ACC112 (cell line): ENCODE data around the gene CADPS.
A peak's percentile ranks its signal among the peaks of the same experiment; 100 is the strongest.

Experiments used
- H2AFZ ChIP-seq: fragments of 200-600 bp; sonication (generic); one replicate; pipeline ENCODE4 v1.6.0; 2017; ENCODE audit warnings: antibody characterized with exemption, low read length; ENCODE audit not compliant: unreplicated experiment
- H3K27ac ChIP-seq: fragments of 200-600 bp; sonication (generic); 2 replicates; pipeline ENCODE4 v1.5.1; 2014; ENCODE audit warnings: low read depth, mild to moderate bottlenecking, antibody characterized with exemption, low read length, moderate library complexity
- H3K27me3 ChIP-seq: fragments of 200-600 bp; sonication (generic); 2 replicates; pipeline ENCODE4 v1.6.1; 2014; ENCODE audit warnings: mild to moderate bottlenecking, antibody characterized with exemption, low read length, moderate library complexity, mixed read lengths; ENCODE audit not compliant: insufficient read depth
- H3K36me3 ChIP-seq: fragments of 200-600 bp; sonication (generic); 2 replicates; pipeline ENCODE4 v1.6.1; 2016; ENCODE audit warnings: mild to moderate bottlenecking, antibody characterized with exemption, low read length, moderate library complexity, mixed read lengths; ENCODE audit not compliant: insufficient read depth
- H3K4me1 ChIP-seq: fragments of 200-600 bp; sonication (generic); one replicate; pipeline ENCODE4 v1.6.1; 2016; ENCODE audit warnings: low read length, mixed read lengths; ENCODE audit not compliant: insufficient read depth, unreplicated experiment, control insufficient read depth
- H3K4me3 ChIP-seq: fragments of 200-600 bp; sonication (generic); 2 replicates; pipeline ENCODE4 v1.5.1; 2014; ENCODE audit warnings: mild to moderate bottlenecking, low read depth, low read length
- H3K79me2 ChIP-seq: fragments of 200-600 bp; sonication (generic); one replicate; pipeline ENCODE4 v1.6.0; 2016; ENCODE audit warnings: low read length; ENCODE audit not compliant: control insufficient read depth, unreplicated experiment, insufficient read depth

CADPS gene

DNA sequence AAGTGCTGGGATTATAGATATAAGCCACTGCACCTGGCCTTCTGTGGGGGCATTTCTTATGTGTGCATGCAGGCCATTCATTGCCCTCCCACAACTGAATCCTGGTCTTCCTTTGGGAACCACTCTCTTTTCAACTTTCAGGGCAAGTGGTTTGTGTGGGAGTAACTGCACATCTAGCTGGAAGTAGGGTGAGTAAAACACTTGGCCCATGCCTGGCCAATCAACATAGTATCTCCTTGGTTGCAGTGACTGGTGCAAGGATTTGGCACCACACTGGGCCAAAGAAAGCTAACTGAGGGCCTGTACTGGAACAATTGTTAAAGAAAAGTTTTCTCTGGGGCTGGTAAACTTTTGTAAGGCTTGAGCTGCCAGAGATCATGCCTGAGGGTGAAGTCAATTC is 312.6 kb downstream of the CADPS start:
- no peaks in the 10 kb centered on the region for H3K36me3 ChIP-seq
- H3K4me3 ChIP-seq = no peak overlapping the region
- no peak overlapping the region for H2AFZ ChIP-seq
- no peaks in the 10 kb centered on the region for H3K79me2 ChIP-seq
- peaks cover 29% of the 10 kb centered on the region for H3K4me1 ChIP-seq
- no peaks in the 10 kb centered on the region for H3K27me3 ChIP-seq
- H3K27ac ChIP-seq = peak overlapping the region; percentile 63

DNA sequence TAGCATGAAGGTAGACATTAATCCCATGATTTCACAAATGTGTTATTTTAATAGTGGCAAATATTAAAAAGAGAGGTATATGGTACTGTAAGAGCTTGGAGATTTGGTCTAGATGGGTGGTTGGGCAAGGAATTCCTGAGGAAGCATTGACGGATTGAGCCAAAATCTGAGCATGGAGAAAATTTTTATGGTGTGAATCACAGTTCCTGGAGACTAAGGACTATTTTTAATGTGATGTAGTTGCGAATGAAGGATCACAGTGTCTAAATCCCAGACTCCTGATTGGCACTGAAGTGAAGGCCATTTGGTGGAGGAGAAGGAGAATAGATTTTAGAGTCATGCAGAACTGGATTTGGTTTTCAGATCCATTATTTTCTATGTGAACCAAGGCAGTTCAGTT is 313.2 kb downstream of the CADPS start:
- peak overlapping the region; percentile 63 for H3K27ac ChIP-seq
- no peak overlapping the region for H3K4me3 ChIP-seq
- H3K36me3 ChIP-seq = no peaks in the 10 kb centered on the region
- H3K79me2 ChIP-seq = no peaks in the 10 kb centered on the region
- no peaks in the 10 kb centered on the region for H3K27me3 ChIP-seq
- peaks cover 26% of the 10 kb centered on the region for H3K4me1 ChIP-seq
- H2AFZ ChIP-seq = no peak overlapping the region

DNA sequence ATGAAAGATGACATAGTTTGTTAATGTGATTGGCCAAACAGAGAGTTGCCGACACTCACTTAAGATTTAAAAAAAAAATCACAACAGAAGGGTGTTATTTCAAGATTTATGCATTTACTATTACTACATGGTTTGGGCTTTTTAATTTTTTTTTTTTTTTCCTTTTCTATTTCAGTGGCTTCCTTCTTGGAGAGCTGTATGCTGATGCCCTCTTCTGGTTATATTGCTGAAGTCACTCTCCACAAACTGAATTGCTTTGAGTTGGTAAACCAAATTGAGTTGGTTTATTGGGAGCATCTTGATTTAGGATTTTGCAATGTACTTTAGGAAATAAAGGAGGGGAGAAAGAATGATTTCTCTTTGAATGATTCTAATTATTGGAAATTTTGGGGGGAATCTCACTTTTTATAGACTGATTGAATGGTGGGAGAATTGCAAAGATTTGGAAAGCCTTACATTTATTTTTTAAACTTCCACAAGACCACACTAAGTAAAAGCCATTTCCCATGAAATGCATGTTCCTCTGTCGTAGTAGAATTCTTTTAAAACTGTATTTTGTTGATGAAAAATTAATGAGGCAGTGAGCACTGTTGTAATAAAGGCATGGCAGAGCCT is 315.3 kb downstream of the CADPS start:
- no peak overlapping the region for H3K4me3 ChIP-seq
- no peaks in the 10 kb centered on the region for H3K79me2 ChIP-seq
- H3K36me3 ChIP-seq = no peaks in the 10 kb centered on the region
- no peaks in the 10 kb centered on the region for H3K27me3 ChIP-seq
- no peak overlapping the region for H2AFZ ChIP-seq
- peaks cover 20% of the 10 kb centered on the region for H3K4me1 ChIP-seq
- no peak overlapping the region for H3K27ac ChIP-seq

DNA sequence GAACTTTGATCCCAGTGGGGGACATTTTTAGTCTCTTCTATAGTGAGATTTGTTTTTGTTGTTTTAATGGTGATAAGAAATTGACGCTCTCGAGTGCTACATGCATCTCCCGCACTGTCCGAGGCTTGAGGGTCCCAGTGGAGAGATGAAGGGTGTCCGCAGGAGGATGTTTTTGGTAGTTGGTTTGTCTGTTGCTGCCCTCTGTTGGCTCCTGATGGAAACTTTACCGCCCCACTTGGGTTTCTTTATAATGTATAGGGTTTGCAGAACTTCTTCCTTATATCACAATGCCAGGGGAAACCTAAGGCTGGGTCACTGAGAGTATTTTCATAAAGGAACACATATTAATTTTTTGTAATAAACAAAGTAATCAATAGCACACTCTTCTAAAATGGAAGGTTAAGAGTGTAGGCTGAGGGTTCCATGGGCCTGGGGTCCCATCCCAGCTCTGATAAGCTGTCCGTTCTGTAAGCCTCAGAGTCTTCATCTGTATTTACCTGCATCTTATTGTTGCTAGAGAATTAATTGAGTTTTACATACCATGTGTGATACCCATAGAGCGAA is 316.6 kb downstream of the CADPS start:
- no peaks in the 10 kb centered on the region for H3K79me2 ChIP-seq
- H3K27ac ChIP-seq = no peak overlapping the region
- no peaks in the 10 kb centered on the region for H3K36me3 ChIP-seq
- H3K4me1 ChIP-seq = peaks cover 26% of the 10 kb centered on the region
- H2AFZ ChIP-seq = no peak overlapping the region
- no peaks in the 10 kb centered on the region for H3K27me3 ChIP-seq
- H3K4me3 ChIP-seq = no peak overlapping the region

DNA sequence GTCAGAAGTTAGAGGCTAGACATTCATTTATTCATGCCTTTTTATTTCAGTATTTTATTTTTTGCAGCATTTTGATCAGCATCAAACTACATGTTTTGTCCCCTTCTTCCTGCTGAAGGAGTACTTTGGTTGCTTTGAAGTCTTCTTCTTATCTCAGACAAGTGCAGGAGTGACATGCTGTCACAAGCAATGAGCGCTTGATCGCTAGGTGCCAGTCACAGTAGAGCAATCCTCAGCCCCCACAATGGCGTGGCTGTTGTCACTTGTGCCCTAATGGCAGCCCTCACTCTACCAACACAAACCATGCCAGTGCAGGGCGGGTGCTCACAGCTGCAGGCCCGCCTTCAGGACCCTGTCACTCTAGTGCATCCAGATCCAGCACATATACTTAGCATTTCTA is 317.2 kb downstream of the CADPS start:
- Histone ChIP-seq H3K79me2 (no peaks in the 10 kb centered on the region), H3K27me3 (no peaks in the 10 kb centered on the region), H2AFZ (no peak overlapping the region), H3K36me3 (no peaks in the 10 kb centered on the region), H3K4me1 (peaks cover 28% of the 10 kb centered on the region), H3K4me3 (no peak overlapping the region), H3K27ac (no peak overlapping the region)

DNA sequence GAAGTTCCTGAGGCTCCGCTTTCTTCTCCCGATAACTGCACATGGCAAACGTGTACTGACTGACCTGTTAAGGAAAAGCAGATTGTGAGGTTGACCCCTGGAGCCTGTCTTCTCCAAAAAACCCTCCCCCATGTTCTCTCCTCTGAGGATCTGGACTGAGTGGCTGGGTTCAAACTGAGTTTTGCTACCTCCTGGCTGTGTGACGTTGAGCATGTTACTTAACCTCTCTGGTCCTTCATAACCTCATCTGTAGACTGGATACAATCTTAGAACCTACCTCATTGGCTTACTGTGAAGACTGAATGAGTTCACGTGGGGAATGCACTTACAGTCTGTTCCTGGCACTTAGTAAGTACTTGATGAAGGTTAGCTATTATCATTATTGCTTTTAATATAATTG is 317.8 kb downstream of the CADPS start:
- Histone ChIP-seq H3K79me2 (no peaks in the 10 kb centered on the region), H3K4me3 (no peak overlapping the region), H3K4me1 (peaks cover 23% of the 10 kb centered on the region), H3K27ac (no peak overlapping the region), H3K27me3 (no peaks in the 10 kb centered on the region; the same call in 1 of the 2 replicates), H2AFZ (no peak overlapping the region), H3K36me3 (no peaks in the 10 kb centered on the region)

DNA sequence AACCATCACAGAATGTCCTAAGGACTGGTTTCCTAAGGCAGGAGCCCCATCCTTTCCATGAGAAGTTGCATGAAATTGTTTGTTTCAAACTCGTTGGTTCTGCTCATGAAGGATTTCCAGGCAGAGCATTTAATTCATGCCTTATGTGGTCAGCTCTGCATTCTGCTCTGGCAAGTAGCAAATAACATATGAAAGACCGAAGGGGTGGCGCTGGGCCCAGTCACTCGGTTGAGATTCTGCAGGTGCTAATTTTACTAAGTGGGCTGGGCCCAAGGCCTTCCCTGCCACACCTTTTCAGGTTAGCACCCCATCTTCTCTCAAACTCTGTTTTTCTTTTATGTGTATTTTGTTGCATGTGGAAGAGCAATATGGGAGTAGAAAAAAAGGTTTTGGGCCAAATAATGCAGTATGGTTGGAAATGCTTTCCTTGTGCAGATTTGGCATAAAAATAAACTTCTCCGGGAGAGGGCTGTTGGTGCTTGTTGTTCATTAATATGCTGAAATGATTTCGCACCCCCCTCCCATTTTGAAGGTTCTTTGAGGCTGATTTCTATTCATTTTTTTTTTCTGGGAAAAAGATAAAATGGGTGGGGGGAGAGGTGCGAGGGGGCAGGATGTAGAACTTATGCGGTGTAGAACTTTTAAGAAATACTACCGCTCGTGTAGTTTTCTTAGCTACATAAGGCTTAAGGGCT is 318.9 kb downstream of the CADPS start:
- H3K79me2 ChIP-seq = no peaks in the 10 kb centered on the region
- no peaks in the 10 kb centered on the region for H3K36me3 ChIP-seq
- H3K27ac ChIP-seq = no peak overlapping the region
- no peak overlapping the region for H3K4me3 ChIP-seq
- H2AFZ ChIP-seq = no peak overlapping the region
- peaks cover 13% of the 10 kb centered on the region for H3K4me1 ChIP-seq
- H3K27me3 ChIP-seq = peaks cover 3% of the 10 kb centered on the region

DNA sequence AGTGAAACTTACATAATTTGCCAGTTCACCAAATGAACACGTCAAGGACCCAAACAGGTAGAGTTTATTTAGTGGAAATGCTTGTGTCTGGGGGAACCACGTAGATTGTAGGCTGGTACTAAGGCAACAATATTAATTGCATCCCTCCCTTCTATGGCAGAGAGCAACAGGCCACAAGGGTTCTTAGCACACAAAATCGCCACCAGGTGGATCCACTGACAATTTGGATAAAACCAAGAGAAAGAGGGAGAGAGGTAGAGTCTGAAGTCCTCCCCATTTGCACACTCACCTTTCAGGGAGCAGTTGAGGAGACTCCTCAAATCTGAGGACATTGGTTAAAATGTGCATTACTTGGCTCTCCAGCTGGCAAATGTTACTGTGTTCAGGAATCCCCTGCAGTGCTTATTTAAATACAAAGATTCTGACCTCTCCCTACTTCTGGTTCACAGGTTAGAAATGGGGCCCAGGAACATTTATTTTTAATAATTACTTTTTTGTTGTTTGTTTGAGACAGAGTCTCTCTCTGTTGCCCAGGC is 320.9 kb downstream of the CADPS start:
- Histone ChIP-seq H3K79me2 (no peaks in the 10 kb centered on the region), H3K27me3 (peaks cover 22% of the 10 kb centered on the region), H2AFZ (no peak overlapping the region), H3K4me1 (peaks cover 7% of the 10 kb centered on the region), H3K36me3 (no peaks in the 10 kb centered on the region), H3K4me3 (no peak overlapping the region), H3K27ac (no peak overlapping the region)

DNA sequence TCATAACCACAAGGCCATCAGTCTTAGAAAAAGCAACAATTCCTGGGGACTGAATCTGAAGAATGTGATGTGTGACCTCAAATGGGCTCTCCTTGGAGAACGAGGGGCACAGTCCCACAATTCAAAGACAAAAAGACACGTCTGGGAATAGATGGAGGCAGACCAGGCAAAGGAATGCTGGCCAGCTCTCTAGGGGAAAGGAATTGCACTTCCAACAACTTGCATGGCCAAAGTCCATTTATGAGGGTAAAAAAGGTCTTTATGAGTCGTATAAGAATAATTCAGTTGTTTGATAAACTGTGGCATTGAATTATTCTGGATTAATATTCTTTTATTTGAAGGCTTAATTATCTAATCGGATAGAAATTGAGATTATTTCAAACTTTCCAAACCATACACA is 321.4 kb downstream of the CADPS start:
- no peak overlapping the region for H3K27ac ChIP-seq
- H2AFZ ChIP-seq = no peak overlapping the region
- H3K27me3 ChIP-seq = peaks cover 27% of the 10 kb centered on the region
- no peaks in the 10 kb centered on the region for H3K79me2 ChIP-seq
- H3K36me3 ChIP-seq = no peaks in the 10 kb centered on the region
- peaks cover 7% of the 10 kb centered on the region for H3K4me1 ChIP-seq
- no peak overlapping the region for H3K4me3 ChIP-seq

DNA sequence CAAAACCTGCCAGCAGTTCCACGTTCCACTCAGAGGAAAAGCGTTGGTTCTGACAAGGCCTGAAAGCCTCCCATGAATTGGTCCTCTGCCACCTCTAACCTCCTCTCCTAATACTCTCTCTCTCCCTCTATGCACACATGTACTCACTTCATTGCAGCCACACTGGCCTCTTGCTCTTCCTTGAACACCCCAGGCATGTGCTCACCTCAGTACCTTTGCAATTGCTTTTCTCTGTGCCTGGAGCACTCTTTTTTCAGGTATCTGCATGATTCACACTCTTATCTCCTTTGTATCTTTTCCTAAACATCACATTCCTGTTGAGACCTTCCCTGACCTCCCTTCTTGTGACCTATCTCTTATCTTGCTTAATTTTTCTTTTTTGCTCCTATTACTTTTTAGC is 323.7 kb downstream of the CADPS start:
- no peak overlapping the region for H2AFZ ChIP-seq
- H3K79me2 ChIP-seq = no peaks in the 10 kb centered on the region
- peaks cover 7% of the 10 kb centered on the region for H3K4me1 ChIP-seq
- peaks cover 50% of the 10 kb centered on the region for H3K27me3 ChIP-seq
- no peaks in the 10 kb centered on the region for H3K36me3 ChIP-seq
- H3K4me3 ChIP-seq = no peak overlapping the region
- H3K27ac ChIP-seq = no peak overlapping the region

DNA sequence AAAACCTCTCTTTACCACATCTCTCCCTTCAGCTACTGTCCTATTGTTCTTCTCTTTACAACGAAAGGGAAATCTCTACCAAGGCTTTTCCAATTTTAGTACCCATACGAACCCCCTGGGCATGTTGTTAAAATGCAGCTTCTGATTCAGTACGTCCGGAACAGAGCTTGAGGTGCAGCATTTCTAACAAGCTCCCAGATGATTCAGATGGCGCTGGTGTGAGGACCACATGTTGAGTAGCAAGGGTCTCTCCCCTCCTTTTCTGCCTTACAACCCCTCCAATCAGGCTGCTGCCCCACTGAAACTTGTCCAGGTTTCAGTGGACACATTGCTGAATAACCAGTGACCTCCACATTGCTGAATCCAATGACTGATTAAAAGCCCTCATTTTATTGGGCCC is 324.8 kb downstream of the CADPS start:
- Histone ChIP-seq H3K27ac (no peak overlapping the region), H3K27me3 (peaks cover 61% of the 10 kb centered on the region), H3K79me2 (no peaks in the 10 kb centered on the region), H3K36me3 (no peaks in the 10 kb centered on the region), H3K4me1 (peaks cover 7% of the 10 kb centered on the region), H2AFZ (no peak overlapping the region), H3K4me3 (no peak overlapping the region)
